K562 (cell line): ENCODE data around the gene EIPR1. TPM values are rescaled to one million over a fixed set of nuclear protein-coding genes. Genes with fewer than 3 reads are reported as not detected.

ENCODE experiments used
- ARID4B ChIP-seq: sonication (generic); formaldehyde crosslinking; IDR thresholded peaks from 2 replicates; pipeline ENCODE4 v1.8.0; 2022; ENCODE audit warnings: mild to moderate bottlenecking, missing genetic modification reagents
- ELK1 ChIP-seq: sonication (generic); formaldehyde crosslinking; IDR thresholded peaks from 2 replicates; pipeline ENCODE4 v1.8.1; 2022; ENCODE audit warnings: missing genetic modification reagents
- NFE2L1 ChIP-seq: fragments of 450-650 bp; IDR thresholded peaks from 2 replicates; pipeline ENCODE4 v1.6.1; 2016; ENCODE audit warnings: missing genetic modification characterization, low read depth, mild to moderate bottlenecking, missing compliant biosample characterization, moderate library complexity, borderline replicate concordance
- PHF8 ChIP-seq: fragments of 200-600 bp; sonication (generic); IDR thresholded peaks from 2 replicates; pipeline ENCODE4 v1.6.1; 2012; ENCODE audit warnings: mixed run types, mild to moderate bottlenecking, inconsistent platforms, low read length, moderate library complexity, borderline replicate concordance
- ZNF146 ChIP-seq: IDR thresholded peaks from one replicate; pipeline ENCODE4 v1.6.1; 2018; ENCODE audit warnings: missing compliant biosample characterization; ENCODE audit not compliant: unreplicated experiment
- ZNF407 ChIP-seq: fragments of 450-650 bp; IDR thresholded peaks from 2 replicates; pipeline ENCODE4 v1.6.1; 2016; ENCODE audit warnings: low read depth
- polyA plus RNA-seq, 8 experiments: library from polyadenylated mRNA; depleted of rRNA in 4 of 8; stranded (reverse) in 5 of 8; unstranded in 3 of 8; fragments of >200 nt; fragmentation: Nextera tagmentation in 2 of 8; fragmentation: Illumina TruSeq in 1 of 8; extraction: Ambion mirVana in 2 of 8; extraction: Trizol in 1 of 8; gene quantifications; 2 replicates each; pipeline versions ENCODE4 v1.2.1 to v1.2.3, GENCODE V29; 2011 to 2014; ENCODE audit warnings: inconsistent platforms in 1 of 8, missing spikeins in 1 of 8
- total RNA-seq, 7 experiments: library from RNA; depleted of rRNA in 6 of 7; stranded (reverse); fragments of >200 nt in 6 of 7; fragmentation: Illumina TruSeq in 2 of 7; extraction: Trizol in 2 of 7; gene quantifications; 2 replicates each; pipeline versions ENCODE4 v1.2.1 to v1.2.3, GENCODE V29; 2011 to 2021; ENCODE audit warnings: low replicate concordance in 1 of 7

EIPR1 gene
- total and polyA plus RNA-seq, 9 of the 15 experiments (the other 6 are each of a cell fraction or from before 2014, with no cell fraction given), result 19.9 to 54.4 (median 35.9) TPM

GRCh38 chr2:3379647-3380534 lies 2.3 kb upstream of the EIPR1 start, which contains the start of gene TRAPPC12 (continued):
- TF ChIP-seq ZNF407 (peak; percentile 62; the same call in 1 of the 2 replicates), ELK1 (no peak), ARID4B (peak; percentile 87), NFE2L1 (tag) (no peak), ZNF146 (peak; percentile 44), PHF8 (peak; percentile 100)
